ENCODE measurements around the gene GP1BB. TPM values are rescaled to one million over a fixed set of nuclear protein-coding genes. Genes with fewer than 3 reads are reported as not detected.

Gene GP1BB
- total RNA-seq, 1 experiment from 2014 or later, result 3.6 TPM

DNA sequence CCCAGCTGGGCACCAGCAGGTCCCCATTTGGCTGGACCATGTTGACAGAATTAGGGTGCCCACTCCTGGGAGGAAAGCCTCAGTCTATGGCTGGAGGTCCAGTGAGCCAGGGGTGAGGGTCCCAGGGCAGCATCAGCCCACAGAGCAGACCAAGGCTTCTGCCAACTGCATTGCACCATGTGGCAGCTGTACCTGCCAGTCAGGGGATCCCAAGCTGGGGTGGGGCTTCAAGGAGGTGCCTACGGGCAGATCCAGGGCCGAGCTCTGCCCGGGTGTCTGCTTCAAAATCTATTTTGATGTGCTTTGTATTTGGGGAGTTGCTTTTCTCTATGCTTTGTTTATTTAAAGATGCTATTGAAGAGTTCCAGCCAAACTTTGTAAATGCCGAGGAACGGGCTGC, 10.4 kb downstream of the GP1BB start:
- CTCF ChIA-PET, result no interaction called here
- H3K27ac ChIP-seq (ENCODE audit: low read length), result no peak overlapping the region
- ATAC-seq (no peak), DNase-seq (ENCODE audit: low read depth, low spot score) (no peak)
- in situ Hi-C loops (cut with HindIII; ENCODE audit: low pct_unique_long_range_greater_than_20kb, low sequenced_read_pairs), result no loop called here
- H3K4me1 ChIP-seq (ENCODE audit: control insufficient read depth, insufficient read depth, low read length), result no peaks in the 10 kb centered on the region; the same call in 1 of the 2 replicates
- POLR2A ChIA-PET, result no interaction called here
- H3K4me3 ChIP-seq (ENCODE audit: low read depth in 2 of 2, low read length in 2 of 2), result no peak overlapping the region
- intact Hi-C loops (cut with micrococcal nuclease; ENCODE audit: unreplicated experiment), result no loop called here
- TF ChIP-seq, protein P1, sequence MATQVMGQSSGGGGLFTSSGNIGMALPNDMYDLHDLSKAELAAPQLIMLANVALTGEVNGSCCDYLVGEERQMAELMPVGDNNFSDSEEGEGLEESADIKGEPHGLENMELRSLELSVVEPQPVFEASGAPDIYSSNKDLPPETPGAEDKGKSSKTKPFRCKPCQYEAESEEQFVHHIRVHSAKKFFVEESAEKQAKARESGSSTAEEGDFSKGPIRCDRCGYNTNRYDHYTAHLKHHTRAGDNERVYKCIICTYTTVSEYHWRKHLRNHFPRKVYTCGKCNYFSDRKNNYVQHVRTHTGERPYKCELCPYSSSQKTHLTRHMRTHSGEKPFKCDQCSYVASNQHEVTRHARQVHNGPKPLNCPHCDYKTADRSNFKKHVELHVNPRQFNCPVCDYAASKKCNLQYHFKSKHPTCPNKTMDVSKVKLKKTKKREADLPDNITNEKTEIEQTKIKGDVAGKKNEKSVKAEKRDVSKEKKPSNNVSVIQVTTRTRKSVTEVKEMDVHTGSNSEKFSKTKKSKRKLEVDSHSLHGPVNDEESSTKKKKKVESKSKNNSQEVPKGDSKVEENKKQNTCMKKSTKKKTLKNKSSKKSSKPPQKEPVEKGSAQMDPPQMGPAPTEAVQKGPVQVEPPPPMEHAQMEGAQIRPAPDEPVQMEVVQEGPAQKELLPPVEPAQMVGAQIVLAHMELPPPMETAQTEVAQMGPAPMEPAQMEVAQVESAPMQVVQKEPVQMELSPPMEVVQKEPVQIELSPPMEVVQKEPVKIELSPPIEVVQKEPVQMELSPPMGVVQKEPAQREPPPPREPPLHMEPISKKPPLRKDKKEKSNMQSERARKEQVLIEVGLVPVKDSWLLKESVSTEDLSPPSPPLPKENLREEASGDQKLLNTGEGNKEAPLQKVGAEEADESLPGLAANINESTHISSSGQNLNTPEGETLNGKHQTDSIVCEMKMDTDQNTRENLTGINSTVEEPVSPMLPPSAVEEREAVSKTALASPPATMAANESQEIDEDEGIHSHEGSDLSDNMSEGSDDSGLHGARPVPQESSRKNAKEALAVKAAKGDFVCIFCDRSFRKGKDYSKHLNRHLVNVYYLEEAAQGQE (IDR thresholded peaks at IDR 0.05; ENCODE audit: insufficient read depth in 1 of 2, low read depth in 2 of 2, low read length in 1 of 2), result no peak
- TF ChIP-seq, protein P2, sequence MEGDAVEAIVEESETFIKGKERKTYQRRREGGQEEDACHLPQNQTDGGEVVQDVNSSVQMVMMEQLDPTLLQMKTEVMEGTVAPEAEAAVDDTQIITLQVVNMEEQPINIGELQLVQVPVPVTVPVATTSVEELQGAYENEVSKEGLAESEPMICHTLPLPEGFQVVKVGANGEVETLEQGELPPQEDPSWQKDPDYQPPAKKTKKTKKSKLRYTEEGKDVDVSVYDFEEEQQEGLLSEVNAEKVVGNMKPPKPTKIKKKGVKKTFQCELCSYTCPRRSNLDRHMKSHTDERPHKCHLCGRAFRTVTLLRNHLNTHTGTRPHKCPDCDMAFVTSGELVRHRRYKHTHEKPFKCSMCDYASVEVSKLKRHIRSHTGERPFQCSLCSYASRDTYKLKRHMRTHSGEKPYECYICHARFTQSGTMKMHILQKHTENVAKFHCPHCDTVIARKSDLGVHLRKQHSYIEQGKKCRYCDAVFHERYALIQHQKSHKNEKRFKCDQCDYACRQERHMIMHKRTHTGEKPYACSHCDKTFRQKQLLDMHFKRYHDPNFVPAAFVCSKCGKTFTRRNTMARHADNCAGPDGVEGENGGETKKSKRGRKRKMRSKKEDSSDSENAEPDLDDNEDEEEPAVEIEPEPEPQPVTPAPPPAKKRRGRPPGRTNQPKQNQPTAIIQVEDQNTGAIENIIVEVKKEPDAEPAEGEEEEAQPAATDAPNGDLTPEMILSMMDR (IDR thresholded peaks at IDR 0.05), result no peak
- TF ChIP-seq POLR2AphosphoS5 (IDR thresholded peaks at IDR 0.05; ENCODE audit: low read depth, low read length) (no peak), SIN3A (IDR thresholded peaks at IDR 0.05; ENCODE audit: borderline replicate concordance, insufficient read depth, low read depth, low read length) (no peak), TCF7L2 (IDR thresholded peaks at IDR 0.05; ENCODE audit: low read depth, low read length) (no peak)
- no TSS peak for BruUV-seq (replicated peaks)
- no peaks in the 10 kb centered on the region for H3K27me3 ChIP-seq (ENCODE audit: control insufficient read depth, insufficient read depth, low read length)
- no peaks in the 10 kb centered on the region for H3K9me3 ChIP-seq (ENCODE audit: control insufficient read depth, insufficient read depth, low read depth, low read length)
- H3K36me3 ChIP-seq (ENCODE audit: control insufficient read depth, insufficient read depth, low read length), result no peaks in the 10 kb centered on the region

DNA sequence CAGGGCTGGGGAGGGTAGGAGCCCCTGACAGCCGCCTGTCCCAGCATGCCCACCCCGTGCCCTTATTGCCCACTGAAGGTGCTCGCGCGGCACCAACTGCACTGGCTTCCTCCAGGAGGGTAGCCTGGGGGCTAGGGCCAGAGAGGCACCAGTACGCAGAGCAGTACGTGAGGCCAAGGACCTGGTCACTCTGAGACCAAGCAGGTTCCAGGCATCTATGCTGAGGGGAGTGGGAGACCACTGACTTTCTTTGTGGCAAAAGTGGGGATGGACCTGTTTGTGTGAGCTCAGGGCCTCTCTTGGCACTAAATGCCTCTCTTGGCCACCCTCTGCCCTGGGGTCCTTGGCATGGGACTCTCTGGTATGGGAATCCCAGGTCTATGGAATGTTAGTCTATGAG, 10.8 kb downstream of the GP1BB start:
- TF ChIP-seq SIN3A (IDR thresholded peaks at IDR 0.05; ENCODE audit: borderline replicate concordance, insufficient read depth, low read depth, low read length), result no peak
- TF ChIP-seq TCF7L2 (IDR thresholded peaks at IDR 0.05; ENCODE audit: low read depth, low read length), result no peak
- Histone ChIP-seq H3K9me3 (ENCODE audit: control insufficient read depth, insufficient read depth, low read depth, low read length) (no peaks in the 10 kb centered on the region), H3K36me3 (ENCODE audit: control insufficient read depth, insufficient read depth, low read length) (no peaks in the 10 kb centered on the region), H3K27ac (ENCODE audit: low read length) (no peak overlapping the region), H3K27me3 (ENCODE audit: control insufficient read depth, insufficient read depth, low read length) (no peaks in the 10 kb centered on the region), H3K4me1 (ENCODE audit: control insufficient read depth, insufficient read depth, low read length) (no peaks in the 10 kb centered on the region; the same call in 1 of the 2 replicates), H3K4me3 (ENCODE audit: low read depth in 2 of 2, low read length in 2 of 2) (no peak overlapping the region)
- ATAC-seq (no peak), DNase-seq (ENCODE audit: low read depth, low spot score) (no peak)
- BruUV-seq (replicated peaks), result no TSS peak
- in situ Hi-C loops (cut with HindIII; ENCODE audit: low pct_unique_long_range_greater_than_20kb, low sequenced_read_pairs) (no loop called here), intact Hi-C loops (cut with micrococcal nuclease; ENCODE audit: unreplicated experiment) (no loop called here)
- CTCF ChIA-PET, result no interaction called here
- POLR2A ChIA-PET, result no interaction called here

DNA sequence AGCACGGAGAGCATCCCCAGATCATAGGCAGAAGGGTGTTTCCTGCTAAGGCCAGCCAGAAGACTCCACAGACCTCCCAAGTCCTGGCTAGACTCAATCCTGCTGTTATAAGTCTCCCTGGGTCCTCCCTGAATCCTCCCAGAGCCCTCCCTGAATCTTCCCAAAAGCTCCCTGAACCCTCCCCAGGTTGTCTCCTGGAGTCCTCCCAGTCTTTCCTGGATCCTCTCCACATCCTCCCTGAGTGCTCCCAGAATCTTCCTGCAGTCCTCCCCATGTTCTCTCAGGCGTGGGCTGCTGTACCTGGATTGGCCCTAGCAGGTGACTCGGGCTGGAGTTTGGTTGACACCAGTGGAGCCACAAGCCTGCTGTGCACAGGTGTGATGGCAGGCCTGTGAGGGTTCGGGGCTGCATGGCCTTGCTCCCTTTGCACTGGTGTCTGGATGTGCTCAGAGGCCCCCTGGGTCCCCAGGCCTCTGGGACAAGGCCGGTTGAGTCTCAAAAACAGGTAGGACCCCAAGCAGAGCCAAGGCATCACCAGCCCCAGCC, 11.6 kb downstream of the GP1BB start:
- no peaks in the 10 kb centered on the region; the same call in 1 of the 2 replicates for H3K4me1 ChIP-seq (ENCODE audit: control insufficient read depth, insufficient read depth, low read length)
- ATAC-seq, result no peak

More for the DNA sequence above, 11.6 kb downstream of the GP1BB start:
- Histone ChIP-seq H3K27me3 (ENCODE audit: control insufficient read depth, insufficient read depth, low read length) (no peaks in the 10 kb centered on the region), H3K9me3 (ENCODE audit: control insufficient read depth, insufficient read depth, low read depth, low read length) (no peaks in the 10 kb centered on the region), H3K4me3 (ENCODE audit: low read depth in 2 of 2, low read length in 2 of 2) (no peak overlapping the region), H3K27ac (ENCODE audit: low read length) (no peak overlapping the region), H3K36me3 (ENCODE audit: control insufficient read depth, insufficient read depth, low read length) (no peaks in the 10 kb centered on the region)
- ChIA-PET POLR2A (no interaction called here), CTCF (no interaction called here)
- BruUV-seq (replicated peaks), result no TSS peak
- DNase-seq (ENCODE audit: low read depth, low spot score), result no peak
- intact Hi-C loops (cut with micrococcal nuclease; ENCODE audit: unreplicated experiment) (no loop called here), in situ Hi-C loops (cut with HindIII; ENCODE audit: low pct_unique_long_range_greater_than_20kb, low sequenced_read_pairs) (no loop called here)
- TF ChIP-seq, protein P2 (IDR thresholded peaks at IDR 0.05), result no peak
- no peak for TF ChIP-seq POLR2AphosphoS5 (IDR thresholded peaks at IDR 0.05; ENCODE audit: low read depth, low read length)
- no peak for TF ChIP-seq TCF7L2 (IDR thresholded peaks at IDR 0.05; ENCODE audit: low read depth, low read length)
- no peak for TF ChIP-seq SIN3A (IDR thresholded peaks at IDR 0.05; ENCODE audit: borderline replicate concordance, insufficient read depth, low read depth, low read length)
- TF ChIP-seq, protein P1 (IDR thresholded peaks at IDR 0.05; ENCODE audit: insufficient read depth in 1 of 2, low read depth in 2 of 2, low read length in 1 of 2), result no peak
